Measurements from ENCODE around the gene PKHD1. TPM values are rescaled to one million over a fixed set of nuclear protein-coding genes. Genes with fewer than 3 reads are reported as not detected.

The PKHD1 gene
- total RNA-seq, 1 experiment from 2014 or later, result not detected

DNA sequence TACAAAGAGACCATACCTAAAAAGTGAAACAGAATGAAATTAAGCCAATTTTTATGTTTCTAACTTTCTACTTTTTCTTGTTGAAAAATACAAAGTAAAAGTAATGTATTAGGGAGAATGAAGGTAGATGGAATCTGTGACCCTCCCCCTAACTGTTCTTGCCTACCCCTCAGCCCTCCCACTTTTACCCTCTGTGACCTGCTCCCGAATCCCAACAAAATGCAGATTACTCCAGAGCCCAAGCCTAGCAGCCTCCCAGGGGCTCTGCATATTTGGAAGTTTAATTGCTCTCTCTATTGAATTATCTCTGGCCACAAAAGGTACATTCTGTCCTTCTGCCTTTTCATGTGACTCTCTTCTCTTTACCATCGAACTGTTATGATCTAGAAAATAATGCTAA is 201.5 kb downstream of the PKHD1 start:
- ATAC-seq, result no peak
- Histone ChIP-seq H3K36me3 (ENCODE audit: control insufficient read depth, insufficient read depth, low read length) (no peaks in the 10 kb centered on the region), H3K4me1 (ENCODE audit: control insufficient read depth, insufficient read depth, low read length) (no peaks in the 10 kb centered on the region), H3K9me3 (ENCODE audit: control insufficient read depth, insufficient read depth, low read depth, low read length) (no peaks in the 10 kb centered on the region), H3K27me3 (ENCODE audit: control insufficient read depth, insufficient read depth, low read length) (no peaks in the 10 kb centered on the region), H3K27ac (ENCODE audit: low read length) (no peak overlapping the region), H3K4me3 (ENCODE audit: low read depth in 2 of 2, low read length in 2 of 2) (no peak overlapping the region)
- TF ChIP-seq SIN3A (IDR thresholded peaks at IDR 0.05; ENCODE audit: borderline replicate concordance, insufficient read depth, low read depth, low read length), result no peak
- TF ChIP-seq, protein P1, sequence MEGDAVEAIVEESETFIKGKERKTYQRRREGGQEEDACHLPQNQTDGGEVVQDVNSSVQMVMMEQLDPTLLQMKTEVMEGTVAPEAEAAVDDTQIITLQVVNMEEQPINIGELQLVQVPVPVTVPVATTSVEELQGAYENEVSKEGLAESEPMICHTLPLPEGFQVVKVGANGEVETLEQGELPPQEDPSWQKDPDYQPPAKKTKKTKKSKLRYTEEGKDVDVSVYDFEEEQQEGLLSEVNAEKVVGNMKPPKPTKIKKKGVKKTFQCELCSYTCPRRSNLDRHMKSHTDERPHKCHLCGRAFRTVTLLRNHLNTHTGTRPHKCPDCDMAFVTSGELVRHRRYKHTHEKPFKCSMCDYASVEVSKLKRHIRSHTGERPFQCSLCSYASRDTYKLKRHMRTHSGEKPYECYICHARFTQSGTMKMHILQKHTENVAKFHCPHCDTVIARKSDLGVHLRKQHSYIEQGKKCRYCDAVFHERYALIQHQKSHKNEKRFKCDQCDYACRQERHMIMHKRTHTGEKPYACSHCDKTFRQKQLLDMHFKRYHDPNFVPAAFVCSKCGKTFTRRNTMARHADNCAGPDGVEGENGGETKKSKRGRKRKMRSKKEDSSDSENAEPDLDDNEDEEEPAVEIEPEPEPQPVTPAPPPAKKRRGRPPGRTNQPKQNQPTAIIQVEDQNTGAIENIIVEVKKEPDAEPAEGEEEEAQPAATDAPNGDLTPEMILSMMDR (IDR thresholded peaks at IDR 0.05), result no peak
- no peak for TF ChIP-seq TCF7L2 (IDR thresholded peaks at IDR 0.05; ENCODE audit: low read depth, low read length)
- TF ChIP-seq, protein P2, sequence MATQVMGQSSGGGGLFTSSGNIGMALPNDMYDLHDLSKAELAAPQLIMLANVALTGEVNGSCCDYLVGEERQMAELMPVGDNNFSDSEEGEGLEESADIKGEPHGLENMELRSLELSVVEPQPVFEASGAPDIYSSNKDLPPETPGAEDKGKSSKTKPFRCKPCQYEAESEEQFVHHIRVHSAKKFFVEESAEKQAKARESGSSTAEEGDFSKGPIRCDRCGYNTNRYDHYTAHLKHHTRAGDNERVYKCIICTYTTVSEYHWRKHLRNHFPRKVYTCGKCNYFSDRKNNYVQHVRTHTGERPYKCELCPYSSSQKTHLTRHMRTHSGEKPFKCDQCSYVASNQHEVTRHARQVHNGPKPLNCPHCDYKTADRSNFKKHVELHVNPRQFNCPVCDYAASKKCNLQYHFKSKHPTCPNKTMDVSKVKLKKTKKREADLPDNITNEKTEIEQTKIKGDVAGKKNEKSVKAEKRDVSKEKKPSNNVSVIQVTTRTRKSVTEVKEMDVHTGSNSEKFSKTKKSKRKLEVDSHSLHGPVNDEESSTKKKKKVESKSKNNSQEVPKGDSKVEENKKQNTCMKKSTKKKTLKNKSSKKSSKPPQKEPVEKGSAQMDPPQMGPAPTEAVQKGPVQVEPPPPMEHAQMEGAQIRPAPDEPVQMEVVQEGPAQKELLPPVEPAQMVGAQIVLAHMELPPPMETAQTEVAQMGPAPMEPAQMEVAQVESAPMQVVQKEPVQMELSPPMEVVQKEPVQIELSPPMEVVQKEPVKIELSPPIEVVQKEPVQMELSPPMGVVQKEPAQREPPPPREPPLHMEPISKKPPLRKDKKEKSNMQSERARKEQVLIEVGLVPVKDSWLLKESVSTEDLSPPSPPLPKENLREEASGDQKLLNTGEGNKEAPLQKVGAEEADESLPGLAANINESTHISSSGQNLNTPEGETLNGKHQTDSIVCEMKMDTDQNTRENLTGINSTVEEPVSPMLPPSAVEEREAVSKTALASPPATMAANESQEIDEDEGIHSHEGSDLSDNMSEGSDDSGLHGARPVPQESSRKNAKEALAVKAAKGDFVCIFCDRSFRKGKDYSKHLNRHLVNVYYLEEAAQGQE (IDR thresholded peaks at IDR 0.05; ENCODE audit: insufficient read depth in 1 of 2, low read depth in 2 of 2, low read length in 1 of 2), result no peak
- TF ChIP-seq POLR2AphosphoS5 (IDR thresholded peaks at IDR 0.05; ENCODE audit: low read depth, low read length), result no peak
- in situ Hi-C loops (cut with HindIII; ENCODE audit: low pct_unique_long_range_greater_than_20kb, low sequenced_read_pairs), result no loop called here
- ChIA-PET CTCF (no interaction called here), POLR2A (no interaction called here)
- no TSS peak for BruUV-seq (replicated peaks)
- intact Hi-C loops (cut with micrococcal nuclease; ENCODE audit: unreplicated experiment), result no loop called here
- DNase-seq (ENCODE audit: low read depth, low spot score), result no peak

- in situ Hi-C loops (cut with HindIII; ENCODE audit: low pct_unique_long_range_greater_than_20kb, low sequenced_read_pairs), result no loop called here
- Histone ChIP-seq H3K36me3 (ENCODE audit: control insufficient read depth, insufficient read depth, low read length) (no peaks in the 10 kb centered on the region), H3K27ac (ENCODE audit: low read length) (no peak overlapping the region), H3K27me3 (ENCODE audit: control insufficient read depth, insufficient read depth, low read length) (no peaks in the 10 kb centered on the region), H3K4me1 (ENCODE audit: control insufficient read depth, insufficient read depth, low read length) (no peaks in the 10 kb centered on the region), H3K4me3 (ENCODE audit: low read depth in 2 of 2, low read length in 2 of 2) (no peak overlapping the region), H3K9me3 (ENCODE audit: control insufficient read depth, insufficient read depth, low read depth, low read length) (no peaks in the 10 kb centered on the region)
- ATAC-seq (no peak), DNase-seq (ENCODE audit: low read depth, low spot score) (no peak)
- CTCF ChIA-PET, result no interaction called here
- POLR2A ChIA-PET, result no interaction called here
- TF ChIP-seq, protein P2 (IDR thresholded peaks at IDR 0.05; ENCODE audit: insufficient read depth in 1 of 2, low read depth in 2 of 2, low read length in 1 of 2), result no peak
- no peak for TF ChIP-seq TCF7L2 (IDR thresholded peaks at IDR 0.05; ENCODE audit: low read depth, low read length)
- TF ChIP-seq, protein P1 (IDR thresholded peaks at IDR 0.05), result no peak
- no peak for TF ChIP-seq SIN3A (IDR thresholded peaks at IDR 0.05; ENCODE audit: borderline replicate concordance, insufficient read depth, low read depth, low read length)
- no peak for TF ChIP-seq POLR2AphosphoS5 (IDR thresholded peaks at IDR 0.05; ENCODE audit: low read depth, low read length)
- BruUV-seq (replicated peaks), result no TSS peak
- intact Hi-C loops (cut with micrococcal nuclease; ENCODE audit: unreplicated experiment), result no loop called here
Measured at GRCh38 chr6:51868591-51869355, 218.6 kb downstream of the PKHD1 start.
